Stimulated activated effector memory CD8-positive, alpha-beta T cell treated with anti-CD3 and anti-CD28 coated beads, Interleukin-12 subunit alpha, Interleukin-12 subunit beta, amount 100 ng/mL, for 72 hours (primary cell): Measurements from ENCODE around the gene MSH3.
"Not testable (repeated sequence)": the region's sequence is repeated elsewhere in the genome, so short reads cannot be mapped to it uniquely, and the experiment has no call there.

ENCODE experiments used
- ATAC-seq: fragments of 150-1000 bp; cut with Tn5 transposase; 2 replicates; pipeline ENCODE4 v1.10.0; 2021
- DNase-seq, 2 donors: peaks; one replicate each; pipeline ENCODE4 v3.0.0; 2021 to 2022; ENCODE audit warnings: low spot score in 2 of 2
- H3K27ac Mint-ChIP-seq: one replicate; pipeline ENCODE4 v1.8.0; 2022; ENCODE audit warnings: mild to moderate bottlenecking, mixed read lengths
- H3K36me3 Mint-ChIP-seq: one replicate; pipeline ENCODE4 v1.8.0; 2022; ENCODE audit warnings: mild to moderate bottlenecking, mixed read lengths
- H3K4me1 Mint-ChIP-seq: one replicate; pipeline ENCODE4 v1.8.0; 2022; ENCODE audit warnings: mixed read lengths
- H3K4me3 Mint-ChIP-seq: one replicate; pipeline ENCODE4 v1.8.0; 2022; ENCODE audit warnings: mild to moderate bottlenecking, mixed read lengths
- H3K9me3 Mint-ChIP-seq: one replicate; pipeline ENCODE4 v1.8.0; 2022; ENCODE audit warnings: mixed read lengths

Gene MSH3

GRCh38 chr5:80634193-80634592 lies 20.3 kb upstream of the MSH3 start:
- Mint-ChIP-seq H3K4me1 (no peaks in the 10 kb centered on the region), H3K36me3 (peaks cover 98% of the 10 kb centered on the region), H3K27ac (no peak overlapping the region), H3K9me3 (no peaks in the 10 kb centered on the region), H3K4me3 (no peak overlapping the region)
- DNase-seq (no peak), ATAC-seq (no peak)

DNA sequence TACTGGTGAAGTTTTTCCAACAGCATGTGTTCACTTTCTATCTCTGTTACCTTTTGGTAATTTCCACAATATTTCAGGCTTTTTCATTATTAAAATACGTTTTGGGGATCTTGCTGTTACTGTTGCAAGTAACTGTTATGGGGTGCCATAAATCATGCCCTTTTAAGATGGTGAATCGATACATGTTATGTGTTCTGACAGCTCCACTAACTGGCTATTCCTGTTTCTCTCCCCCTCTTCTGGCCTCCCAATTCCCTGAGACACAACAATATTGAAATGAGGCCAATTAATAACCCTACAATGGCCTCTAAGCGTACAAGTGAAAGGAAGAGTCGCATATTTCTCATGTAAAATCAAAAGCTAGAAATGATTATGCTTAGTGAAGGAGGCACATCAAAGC lies 13.1 kb upstream of the MSH3 start:
- Mint-ChIP-seq H3K27ac (peak overlapping the region; percentile 26), H3K4me1 (no peaks in the 10 kb centered on the region), H3K36me3 (peaks cover 59% of the 10 kb centered on the region), H3K9me3 (no peaks in the 10 kb centered on the region), H3K4me3 (no peak overlapping the region)
- ATAC-seq (no peak), DNase-seq (no peak)

DNA sequence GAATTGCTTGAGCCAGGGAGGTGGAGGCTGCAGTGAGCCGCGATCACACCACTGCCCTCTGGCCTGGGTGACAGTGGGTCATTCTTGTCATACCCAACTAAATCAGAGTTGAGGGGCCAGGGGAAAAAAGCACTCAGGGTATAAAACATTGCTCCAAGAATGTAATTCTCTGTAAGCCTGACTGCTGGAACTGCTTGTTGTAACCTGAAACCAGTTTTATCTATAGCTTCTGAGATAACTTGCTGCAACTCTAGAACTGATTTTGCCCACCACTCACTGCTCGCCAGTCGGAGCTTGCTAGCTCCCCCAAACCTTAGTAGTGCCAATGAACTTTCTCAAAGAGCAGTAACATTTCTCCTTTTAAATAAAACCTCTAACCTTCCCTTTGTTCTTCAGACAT lies 9.6 kb upstream of the MSH3 start:
- H3K4me3 Mint-ChIP-seq: no peak overlapping the region
- H3K36me3 Mint-ChIP-seq: peaks cover 24% of the 10 kb centered on the region
- H3K9me3 Mint-ChIP-seq: no peaks in the 10 kb centered on the region

DNA sequence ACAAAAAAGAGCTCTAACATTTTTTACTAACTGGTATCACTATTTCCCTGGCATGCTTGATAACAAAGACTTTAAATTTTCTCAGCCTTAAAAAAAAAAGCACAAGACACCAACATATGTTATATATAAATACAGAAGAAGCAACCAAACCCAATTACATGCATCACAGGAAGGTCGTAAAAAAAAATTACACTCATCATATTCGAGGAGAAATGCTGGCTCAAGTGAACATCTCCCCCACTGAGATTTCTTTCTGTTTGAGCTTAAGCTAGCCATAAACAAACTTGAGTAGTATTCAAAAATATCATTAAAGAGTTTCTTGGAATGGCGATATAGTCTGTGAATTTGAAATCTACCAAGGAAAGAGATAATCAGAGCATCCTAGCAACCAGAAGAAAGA lies 7.5 kb upstream of the MSH3 start:
- H3K36me3 Mint-ChIP-seq: peaks cover 4% of the 10 kb centered on the region

More for the DNA sequence above, 9.6 kb upstream of the MSH3 start:
- no peaks in the 10 kb centered on the region for H3K4me1 Mint-ChIP-seq
- no peak for DNase-seq
- H3K27ac Mint-ChIP-seq: no peak overlapping the region
- ATAC-seq: no peak

DNA sequence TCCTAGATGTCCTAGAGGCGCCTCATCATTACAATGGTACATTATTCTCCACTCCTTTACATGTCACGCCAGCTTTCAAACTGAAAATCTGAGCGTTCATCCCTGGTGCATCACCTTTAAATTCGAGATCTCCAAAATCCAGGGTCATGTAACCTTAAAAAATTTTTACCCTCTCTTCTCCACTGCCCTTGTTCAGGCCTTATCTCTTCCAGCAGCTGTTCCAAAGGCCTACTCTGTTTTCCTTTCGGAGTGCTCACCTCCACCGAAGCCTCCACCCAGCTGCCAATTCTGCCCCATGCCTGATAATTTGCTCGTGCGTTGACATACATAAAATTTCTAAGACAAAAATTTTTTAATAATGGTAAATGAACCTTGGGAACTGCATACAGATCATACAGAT lies 950 bp upstream of the MSH3 start:
- Mint-ChIP-seq H3K36me3 (peaks cover 31% of the 10 kb centered on the region), H3K27ac (no peak overlapping the region), H3K4me1 (peaks cover 28% of the 10 kb centered on the region), H3K4me3 (no peak overlapping the region), H3K9me3 (no peaks in the 10 kb centered on the region)
- ATAC-seq (no peak), DNase-seq (no peak)

More for the DNA sequence above, 7.5 kb upstream of the MSH3 start:
- ATAC-seq (no peak), DNase-seq (no peak)
- H3K4me3 Mint-ChIP-seq: no peak overlapping the region
- H3K27ac Mint-ChIP-seq: peak overlapping the region; percentile 39
- no peaks in the 10 kb centered on the region for H3K9me3 Mint-ChIP-seq
- H3K4me1 Mint-ChIP-seq: no peaks in the 10 kb centered on the region

DNA sequence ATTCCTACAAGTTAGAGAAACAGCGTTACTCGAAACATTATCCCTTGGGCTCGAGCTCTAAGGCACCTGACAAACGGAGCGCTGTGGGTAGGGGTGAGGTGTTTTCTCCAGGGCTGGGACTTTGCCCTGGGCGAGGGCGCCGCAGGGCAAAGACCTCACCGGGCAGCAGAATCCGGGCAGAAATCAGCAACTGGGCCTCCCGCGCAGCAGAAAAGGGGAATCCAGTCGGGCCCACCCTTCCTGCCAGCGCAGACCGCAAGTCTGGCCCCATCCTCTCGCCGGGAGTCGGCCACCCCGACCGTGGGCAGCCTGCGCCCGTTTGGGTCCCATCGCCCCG lies 430 bp upstream of the MSH3 start:
- Mint-ChIP-seq H3K27ac (no peak overlapping the region), H3K9me3 (no peaks in the 10 kb centered on the region), H3K36me3 (peaks cover 37% of the 10 kb centered on the region), H3K4me3 (no peak overlapping the region), H3K4me1 (peaks cover 28% of the 10 kb centered on the region)
- DNase-seq (no peak), ATAC-seq (no peak)

- Mint-ChIP-seq H3K36me3 (peaks cover 49% of the 10 kb centered on the region), H3K4me1 (peaks cover 28% of the 10 kb centered on the region), H3K27ac (no peak overlapping the region)
These were observed 851 bp downstream of the MSH3 start for GRCh38 chr5:80655231-80655774.

GRCh38 chr5:80656425-80656824 lies 2.0 kb downstream of the MSH3 start:
- Mint-ChIP-seq H3K27ac (no peak overlapping the region), H3K4me1 (peaks cover 35% of the 10 kb centered on the region), H3K4me3 (no peak overlapping the region), H3K36me3 (peaks cover 61% of the 10 kb centered on the region), H3K9me3 (no peaks in the 10 kb centered on the region)
- no peak for DNase-seq
- no peak for ATAC-seq

More at GRCh38 chr5:80655231-80655774, 851 bp downstream of the MSH3 start:
- Mint-ChIP-seq H3K4me3 (no peak overlapping the region), H3K9me3 (no peaks in the 10 kb centered on the region)
- DNase-seq (no peak), ATAC-seq (no peak)

- no peak overlapping the region for H3K27ac Mint-ChIP-seq
- peaks cover 28% of the 10 kb centered on the region for H3K4me1 Mint-ChIP-seq
- ATAC-seq (no peak), DNase-seq (no peak)
- no peak overlapping the region for H3K4me3 Mint-ChIP-seq
- H3K36me3 Mint-ChIP-seq: peaks cover 87% of the 10 kb centered on the region
- no peaks in the 10 kb centered on the region for H3K9me3 Mint-ChIP-seq
These were observed 4.7 kb downstream of the MSH3 start for GRCh38 chr5:80659106-80659505.

GRCh38 chr5:80660661-80661060 lies 6.2 kb downstream of the MSH3 start:
- not testable (repeated sequence) for H3K4me3 Mint-ChIP-seq, ATAC-seq, DNase-seq, H3K27ac Mint-ChIP-seq, H3K9me3 Mint-ChIP-seq
- peaks cover 91% of the 10 kb centered on the region for H3K36me3 Mint-ChIP-seq
- peaks cover 22% of the 10 kb centered on the region for H3K4me1 Mint-ChIP-seq

GRCh38 chr5:80662108-80662507 lies 7.7 kb downstream of the MSH3 start:
- Mint-ChIP-seq H3K36me3 (peaks cover 97% of the 10 kb centered on the region), H3K9me3 (no peaks in the 10 kb centered on the region), H3K27ac (no peak overlapping the region), H3K4me3 (no peak overlapping the region), H3K4me1 (peaks cover 13% of the 10 kb centered on the region)
- DNase-seq (no peak), ATAC-seq (no peak)

GRCh38 chr5:80665057-80665456 lies 10.6 kb downstream of the MSH3 start:
- Mint-ChIP-seq H3K4me3 (no peak overlapping the region), H3K36me3 (peaks cover 87% of the 10 kb centered on the region), H3K27ac (no peak overlapping the region), H3K9me3 (no peaks in the 10 kb centered on the region), H3K4me1 (peaks cover 17% of the 10 kb centered on the region)
- ATAC-seq (no peak), DNase-seq (no peak)

GRCh38 chr5:80667384-80667783 lies 12.9 kb downstream of the MSH3 start:
- DNase-seq (no peak), ATAC-seq (no peak)
- no peaks in the 10 kb centered on the region for H3K9me3 Mint-ChIP-seq
- peaks cover 82% of the 10 kb centered on the region for H3K36me3 Mint-ChIP-seq
- peaks cover 10% of the 10 kb centered on the region for H3K4me1 Mint-ChIP-seq
- H3K4me3 Mint-ChIP-seq: no peak overlapping the region
- no peak overlapping the region for H3K27ac Mint-ChIP-seq

DNA sequence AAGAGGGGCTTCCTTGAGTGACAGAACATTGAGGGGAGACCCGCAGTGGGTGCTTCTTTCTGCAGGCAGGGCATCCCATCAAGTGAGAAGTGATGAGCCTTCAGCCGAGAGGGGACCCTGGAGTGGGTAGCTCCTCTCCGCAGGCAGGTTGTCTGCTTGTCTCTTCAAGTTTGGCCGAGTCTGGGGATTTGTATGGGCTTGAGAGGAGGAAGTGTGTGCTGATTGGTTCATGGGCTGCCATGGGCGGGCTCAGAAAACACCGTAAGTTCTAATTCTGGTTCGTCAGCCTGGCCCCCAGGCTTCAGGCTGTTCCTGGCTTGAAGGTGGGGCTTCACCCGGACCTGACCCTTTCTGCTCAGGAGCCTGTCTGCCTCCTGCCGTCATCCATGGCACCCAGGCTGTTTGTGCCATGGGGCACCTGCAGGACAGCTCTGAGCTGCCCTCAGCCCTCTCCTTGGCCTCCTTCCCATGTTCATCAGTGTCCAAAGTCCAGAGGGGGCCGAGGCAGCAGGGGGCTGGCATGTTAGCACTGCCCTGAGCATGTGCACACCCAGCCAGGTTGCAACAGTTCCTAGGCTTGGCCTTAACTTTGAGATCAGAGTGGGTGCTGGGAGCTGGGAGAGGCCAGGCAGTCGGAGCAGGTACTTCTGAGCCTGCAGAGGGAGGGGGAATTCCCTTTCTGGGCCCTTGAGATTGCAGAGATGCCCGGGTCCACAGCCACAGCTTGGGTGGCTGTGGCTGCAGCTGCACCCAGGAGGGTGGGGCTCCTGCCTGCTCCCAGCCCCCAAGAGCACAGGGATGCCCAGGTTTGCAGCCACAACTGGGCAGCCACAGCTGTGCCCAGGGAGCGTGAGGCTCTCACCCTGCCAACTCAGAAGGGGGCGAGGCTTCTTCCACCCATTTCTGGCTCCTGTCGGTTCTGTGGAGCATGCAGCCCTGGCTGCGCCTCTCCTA lies 13.8 kb downstream of the MSH3 start:
- DNase-seq: no peak
- ATAC-seq: no peak
- Mint-ChIP-seq H3K9me3 (no peaks in the 10 kb centered on the region), H3K4me3 (no peak overlapping the region), H3K27ac (no peak overlapping the region), H3K4me1 (peaks cover 10% of the 10 kb centered on the region), H3K36me3 (peaks cover 82% of the 10 kb centered on the region)

DNA sequence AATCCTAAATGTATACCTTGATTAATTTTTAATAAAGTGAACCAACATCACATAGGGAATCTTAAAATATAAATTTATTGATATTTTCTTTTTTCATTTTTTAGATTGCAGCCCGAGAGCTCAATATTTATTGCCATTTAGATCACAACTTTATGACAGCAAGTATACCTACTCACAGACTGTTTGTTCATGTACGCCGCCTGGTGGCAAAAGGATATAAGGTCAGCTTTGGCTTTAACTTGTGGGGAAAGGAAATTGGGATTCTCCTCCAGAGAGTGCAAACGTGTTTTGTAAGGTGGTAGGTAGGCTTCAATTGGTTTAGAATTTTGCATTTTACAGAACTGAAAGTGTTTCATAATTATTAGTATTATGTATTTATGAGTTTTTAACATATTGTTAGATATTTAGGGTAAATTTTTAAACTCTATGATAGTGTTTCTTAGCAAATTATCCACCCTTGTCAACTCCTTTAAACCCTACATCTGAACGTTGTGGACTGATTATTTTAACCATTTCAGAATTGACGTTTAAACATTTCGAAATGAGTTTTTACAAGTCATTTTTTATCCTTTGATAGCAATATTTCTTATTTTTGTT lies 17.8 kb downstream of the MSH3 start:
- H3K36me3 Mint-ChIP-seq: peaks cover 71% of the 10 kb centered on the region
- no peak overlapping the region for H3K4me3 Mint-ChIP-seq
- peaks cover 4% of the 10 kb centered on the region for H3K4me1 Mint-ChIP-seq
- no peaks in the 10 kb centered on the region for H3K9me3 Mint-ChIP-seq
- DNase-seq (peak; percentile 44 to 68), ATAC-seq (peak; percentile 65)
- H3K27ac Mint-ChIP-seq: no peak overlapping the region

DNA sequence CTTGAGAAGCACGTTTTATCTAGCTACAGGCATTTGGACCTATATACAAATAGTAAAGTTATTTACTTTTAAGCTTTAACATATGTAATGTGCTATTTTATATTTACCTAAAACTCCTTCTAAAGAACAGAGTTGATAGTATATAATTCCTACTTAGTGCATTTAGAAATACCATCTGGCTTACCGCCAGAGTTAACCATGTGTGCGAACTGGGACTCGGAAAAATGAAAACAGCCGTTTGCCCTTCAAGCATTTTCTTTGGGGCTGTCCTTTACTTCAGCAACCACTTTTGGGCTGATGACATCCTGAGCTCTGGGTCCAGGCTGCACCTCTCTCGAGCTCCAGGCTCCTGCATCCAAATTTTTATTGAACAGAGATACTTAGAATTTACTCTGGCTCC lies 22.3 kb downstream of the MSH3 start:
- peaks cover 67% of the 10 kb centered on the region for H3K36me3 Mint-ChIP-seq
- no peak for DNase-seq

More for the DNA sequence above, 22.3 kb downstream of the MSH3 start:
- H3K9me3 Mint-ChIP-seq: no peaks in the 10 kb centered on the region
- ATAC-seq: no peak
- H3K27ac Mint-ChIP-seq: no peak overlapping the region
- H3K4me1 Mint-ChIP-seq: no peaks in the 10 kb centered on the region
- no peak overlapping the region for H3K4me3 Mint-ChIP-seq
